NCI-H187 (cell line): ENCODE data around the gene GNL3.

Experiments used
- DNase-seq, 2 experiments: peaks; one replicate each; lab custom pipeline; 2025; lab: John Stamatoyannopoulos, UW

Gene GNL3

GRCh38 chr3:52688266-52688665 lies 2.4 kb downstream of the GNL3 start:
- no peak for DNase-seq

- no peak for DNase-seq
Measured at GRCh38 chr3:52689151-52689550, 3.3 kb downstream of the GNL3 start.

GRCh38 chr3:52690560-52690959 lies 4.7 kb downstream of the GNL3 start:
- DNase-seq = no peak

GRCh38 chr3:52693071-52693470 lies 7.2 kb downstream of the GNL3 start:
- DNase-seq = no peak

- no peak for DNase-seq
Measured at GRCh38 chr3:52694528-52695189, 8.8 kb downstream of the GNL3 start.

GRCh38 chr3:52695798-52696671 lies 10.2 kb downstream of the GNL3 start:
- DNase-seq = no peak

GRCh38 chr3:52696830-52697631 lies 11.2 kb downstream of the GNL3 start:
- DNase-seq = no peak

- DNase-seq = no peak
Measured at GRCh38 chr3:52697632-52697965, 11.8 kb downstream of the GNL3 start.

GRCh38 chr3:52703341-52703740 lies 17.5 kb downstream of the GNL3 start:
- no peak for DNase-seq

- no peak for DNase-seq
Measured at GRCh38 chr3:52704611-52705437, 19.0 kb downstream of the GNL3 start.

GRCh38 chr3:52705438-52705687 lies 19.5 kb downstream of the GNL3 start:
- peak in 1 of 2 experiments; percentile 27 for DNase-seq

- peak; percentile 33 to 47 for DNase-seq
Measured at GRCh38 chr3:52705688-52706686, 20.2 kb downstream of the GNL3 start, which contains the start of the genes GLT8D1 and SPCS1. Gene GLT8D1, minus strand, starts transcription at chr3:52705791. Its CDS starts 5,331 bp downstream, at chr3:52700460. Gene SPCS1, plus strand, starts transcription at chr3:52706106. Its CDS starts 141 bp downstream, at chr3:52706247.

- DNase-seq = no peak
Measured at GRCh38 chr3:52707585-52707984, 21.8 kb downstream of the GNL3 start.

- no peak for DNase-seq
Measured at GRCh38 chr3:52710512-52710911, 24.7 kb downstream of the GNL3 start.

- no peak for DNase-seq
Measured at GRCh38 chr3:52712291-52713212, 26.7 kb downstream of the GNL3 start.

- no peak for DNase-seq
Measured at GRCh38 chr3:52714335-52715302, 28.8 kb downstream of the GNL3 start.

GRCh38 chr3:52715714-52716305 lies 30.0 kb downstream of the GNL3 start:
- no peak for DNase-seq

GRCh38 chr3:52719618-52720017 lies 33.8 kb downstream of the GNL3 start:
- DNase-seq = no peak
